Activated gamma-delta T cell (primary cell): ENCODE results near the gene SMYD3.
"Not testable (repeated sequence)": the region's sequence is repeated elsewhere in the genome, so short reads cannot be mapped to it uniquely, and the experiment has no call there.

ENCODE experiments used
- DNase-seq: peaks from one replicate; lab custom pipeline; 2025; lab: John Stamatoyannopoulos, UW

SMYD3 gene

GRCh38 chr1:246071561-246071960 lies 435.5 kb downstream of the SMYD3 start:
- not testable (repeated sequence) for DNase-seq

GRCh38 chr1:246069581-246069980 lies 437.5 kb downstream of the SMYD3 start:
- no peak for DNase-seq

GRCh38 chr1:246068619-246069509 lies 438.2 kb downstream of the SMYD3 start:
- DNase-seq = no peak

GRCh38 chr1:246068217-246068512 lies 438.9 kb downstream of the SMYD3 start:
- DNase-seq = no peak

GRCh38 chr1:246067432-246068216 lies 439.5 kb downstream of the SMYD3 start:
- no peak for DNase-seq

- no peak for DNase-seq
These were observed 440.5 kb downstream of the SMYD3 start for GRCh38 chr1:246066573-246066972.

GRCh38 chr1:246065592-246065991 lies 441.5 kb downstream of the SMYD3 start:
- DNase-seq = no peak

- no peak for DNase-seq
These were observed 442.2 kb downstream of the SMYD3 start for GRCh38 chr1:246064891-246065290.

GRCh38 chr1:246063013-246063616 lies 444.0 kb downstream of the SMYD3 start:
- DNase-seq = no peak

GRCh38 chr1:246058466-246058865 lies 448.6 kb downstream of the SMYD3 start:
- no peak for DNase-seq

- no peak for DNase-seq
These were observed 454.5 kb downstream of the SMYD3 start for GRCh38 chr1:246052603-246053002.

GRCh38 chr1:246051909-246052518 lies 455.1 kb downstream of the SMYD3 start:
- DNase-seq = no peak

- DNase-seq = no peak
These were observed 458.4 kb downstream of the SMYD3 start for GRCh38 chr1:246048693-246049092.

- no peak for DNase-seq
These were observed 463.5 kb downstream of the SMYD3 start for GRCh38 chr1:246043556-246043955.

- no peak for DNase-seq
These were observed 465.7 kb downstream of the SMYD3 start for GRCh38 chr1:246041360-246041759.

- DNase-seq = no peak
These were observed 466.7 kb downstream of the SMYD3 start for GRCh38 chr1:246040200-246040890.

GRCh38 chr1:246039584-246039983 lies 467.5 kb downstream of the SMYD3 start:
- DNase-seq = no peak

- no peak for DNase-seq
These were observed 469.2 kb downstream of the SMYD3 start for GRCh38 chr1:246037832-246038231.

- DNase-seq = no peak
These were observed 470.9 kb downstream of the SMYD3 start for GRCh38 chr1:246036175-246036574.

GRCh38 chr1:246035060-246035541 lies 472.0 kb downstream of the SMYD3 start:
- DNase-seq = no peak

GRCh38 chr1:246034630-246035029 lies 472.4 kb downstream of the SMYD3 start:
- DNase-seq = no peak

- no peak for DNase-seq
These were observed 474.1 kb downstream of the SMYD3 start for GRCh38 chr1:246032984-246033383.
